GM19023 (cell line): ENCODE results near the gene OR52L1.
"Not testable (repeated sequence)": the region's sequence is repeated elsewhere in the genome, so short reads cannot be mapped to it uniquely, and the experiment has no call there.

Source experiments
- ATAC-seq: cut with Tn5 transposase; IDR thresholded peaks from one replicate; pipeline ENCODE4 v1.9.1; 2021; ENCODE audit warnings: mild to moderate bottlenecking, moderate library complexity; ENCODE audit not compliant: unreplicated experiment

OR52L1 gene

DNA sequence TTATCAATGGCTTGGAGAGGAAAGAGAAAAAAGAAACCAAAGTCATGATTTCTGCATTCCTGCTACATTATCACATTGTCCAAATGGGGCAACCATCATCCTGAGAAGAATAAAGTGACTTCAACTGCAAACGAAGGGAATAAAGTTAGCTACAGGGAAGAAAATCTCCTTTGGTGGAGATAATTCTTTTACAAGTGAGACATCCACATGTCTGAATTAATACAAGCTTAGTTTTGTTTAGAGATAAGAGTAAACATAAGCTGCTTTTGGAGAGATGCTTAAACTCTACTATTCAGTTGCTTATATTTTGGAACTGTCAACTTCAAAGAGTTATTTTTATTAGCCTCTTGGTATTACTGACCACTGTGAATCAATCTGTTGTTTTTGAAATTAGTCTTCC, at the start of gene OR52L1:
Gene OR52L1 (minus strand): TSS at position 101 of the 400 bp plus-strand sequence. CDS start 55 bp downstream, at position 46.
- ATAC-seq: no peak

- no peak for ATAC-seq
Measured at GRCh38 chr11:6030708-6031405, 44.1 kb upstream of the OR52L1 start, which contains the start of gene OR56A1. Gene OR56A1, minus strand, starts transcription at chr11:6030758. Its CDS starts 3,066 bp downstream, at chr11:6027692.

DNA sequence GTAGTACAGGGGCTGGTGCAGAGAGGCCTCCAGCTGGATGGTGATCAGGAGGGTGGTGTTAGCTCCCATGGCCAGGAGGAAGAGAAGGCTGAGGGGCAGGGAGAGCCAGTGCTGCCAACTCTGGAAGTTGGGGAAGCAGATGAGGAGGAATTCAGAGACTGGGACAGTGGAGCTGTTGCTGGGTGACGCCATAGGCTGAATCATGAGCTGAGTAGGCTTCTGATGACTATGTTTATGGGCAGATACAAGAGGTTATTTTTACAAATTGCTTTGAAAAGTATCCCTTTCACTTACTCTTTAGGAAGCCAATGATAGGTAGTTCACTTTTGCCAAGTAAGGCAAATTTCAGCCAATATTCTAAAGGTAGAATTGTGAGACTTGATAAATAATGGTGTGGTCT, 40.7 kb upstream of the OR52L1 start:
- no peak for ATAC-seq

DNA sequence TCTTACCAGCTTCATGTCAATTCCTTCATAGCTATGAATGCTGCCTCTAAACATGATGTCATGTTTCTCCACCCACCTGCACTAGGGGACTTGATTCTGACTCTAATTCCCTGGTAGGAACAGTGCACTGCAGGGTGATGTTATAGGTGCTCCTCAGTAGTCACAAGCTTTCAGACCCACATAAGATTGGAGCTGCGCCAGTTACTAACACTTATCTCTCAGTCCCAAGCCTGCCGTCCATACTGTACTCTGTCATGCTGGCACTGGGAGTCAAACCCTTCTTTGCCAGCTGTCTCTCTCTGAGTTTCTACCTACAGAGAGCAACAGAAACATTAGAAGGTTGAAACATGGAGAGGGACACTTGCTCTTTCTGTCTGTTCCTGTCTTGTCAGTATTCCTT, 38.3 kb upstream of the OR52L1 start:
- no peak for ATAC-seq

GRCh38 chr11:6022956-6023355, 36.2 kb upstream of the OR52L1 start:
- ATAC-seq: no peak

DNA sequence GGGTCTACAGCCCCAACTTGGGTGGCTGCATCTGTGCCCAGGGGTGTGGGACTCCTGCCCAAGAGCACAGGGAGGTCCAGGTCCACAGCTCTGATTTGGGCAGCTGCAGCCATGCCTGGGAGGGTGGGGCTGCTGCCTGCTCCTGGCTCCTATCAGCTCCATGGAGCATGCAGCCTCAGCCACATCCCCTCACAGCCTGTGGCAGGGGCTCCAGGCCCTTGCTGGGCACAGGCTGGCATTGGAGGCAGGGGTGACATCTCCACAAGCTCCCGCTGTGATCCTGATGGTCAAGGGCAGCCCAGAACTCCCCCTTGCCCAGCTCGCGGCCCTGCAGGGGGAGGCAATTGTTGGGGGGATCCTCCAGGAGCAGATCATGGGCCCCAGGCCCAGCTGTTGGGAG, 26.3 kb upstream of the OR52L1 start:
- no peak for ATAC-seq

DNA sequence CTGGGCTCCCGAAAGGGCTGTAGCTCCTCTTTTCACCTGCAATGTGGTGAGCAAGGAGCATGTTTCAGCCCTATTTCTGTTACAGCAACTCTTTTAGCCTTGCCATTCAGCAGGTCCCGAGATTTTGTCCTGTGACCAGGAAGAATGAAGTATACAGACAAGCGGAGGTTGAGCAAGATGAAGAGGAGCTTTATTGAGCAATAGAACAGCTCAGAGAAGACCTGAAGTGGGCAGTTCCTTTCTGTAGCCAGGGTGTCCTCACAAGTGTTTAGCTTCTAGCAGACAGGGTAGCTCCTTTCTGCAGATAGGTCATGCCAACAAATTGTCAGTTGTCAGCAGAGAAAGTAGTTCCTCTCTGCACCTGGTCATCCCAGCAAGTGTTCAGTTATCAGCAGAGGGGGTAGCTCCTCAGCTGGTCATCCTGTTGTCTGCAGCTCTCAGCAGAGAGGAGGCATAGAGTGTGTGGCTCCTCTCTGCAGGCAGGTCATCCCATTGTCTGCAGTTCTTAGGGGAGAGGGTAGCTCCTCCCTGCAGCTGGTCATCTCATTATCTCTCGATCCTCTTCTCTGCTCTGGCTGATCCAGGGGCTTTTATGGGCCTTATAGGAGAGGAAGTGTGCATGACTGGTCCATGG, 25.4 kb upstream of the OR52L1 start:
- ATAC-seq: no peak

DNA sequence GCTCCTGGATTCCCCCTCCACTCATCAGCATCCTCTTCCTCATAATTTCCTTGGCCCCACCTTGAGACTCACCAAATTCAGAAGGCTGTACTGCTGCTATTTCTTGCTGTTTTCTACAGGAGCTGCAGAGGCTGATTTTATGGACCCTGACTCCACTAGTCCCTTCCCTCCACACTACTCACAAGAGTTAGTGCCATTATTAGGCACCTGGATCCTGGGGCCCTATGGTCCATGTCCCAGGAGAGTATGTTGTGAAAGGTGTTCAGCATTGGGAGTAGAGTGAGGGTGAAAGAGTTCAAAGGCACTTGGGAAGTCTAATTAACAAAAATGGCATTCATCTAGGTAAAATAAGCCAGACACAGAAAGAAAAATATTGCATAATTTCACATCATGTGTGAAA, 20.1 kb upstream of the OR52L1 start, which contains the start of gene OR56A4:
Gene OR56A4 (minus strand): TSS at position 101 of the 400 bp plus-strand sequence. CDS start 3,954 bp downstream, outside the sequence.
- no peak for ATAC-seq

DNA sequence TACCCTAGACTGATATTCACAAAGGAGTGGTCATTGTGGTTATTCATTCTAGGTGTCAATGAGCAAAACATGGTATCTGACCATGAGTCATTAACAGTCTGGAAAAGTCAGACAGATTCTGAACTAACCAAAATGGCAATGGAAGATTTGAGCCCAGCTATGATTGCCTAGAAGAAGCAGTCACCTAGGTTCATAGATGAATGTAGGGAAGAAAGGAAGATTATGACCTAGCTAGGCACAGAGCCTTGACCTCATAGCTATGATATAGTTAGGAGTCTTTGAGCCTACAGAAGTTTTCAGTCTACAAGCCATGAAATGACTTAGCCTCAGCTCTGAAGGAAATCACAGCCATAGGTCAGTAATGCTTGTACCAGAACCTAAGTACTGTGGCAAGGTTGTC, 19.6 kb upstream of the OR52L1 start:
- ATAC-seq: no peak

DNA sequence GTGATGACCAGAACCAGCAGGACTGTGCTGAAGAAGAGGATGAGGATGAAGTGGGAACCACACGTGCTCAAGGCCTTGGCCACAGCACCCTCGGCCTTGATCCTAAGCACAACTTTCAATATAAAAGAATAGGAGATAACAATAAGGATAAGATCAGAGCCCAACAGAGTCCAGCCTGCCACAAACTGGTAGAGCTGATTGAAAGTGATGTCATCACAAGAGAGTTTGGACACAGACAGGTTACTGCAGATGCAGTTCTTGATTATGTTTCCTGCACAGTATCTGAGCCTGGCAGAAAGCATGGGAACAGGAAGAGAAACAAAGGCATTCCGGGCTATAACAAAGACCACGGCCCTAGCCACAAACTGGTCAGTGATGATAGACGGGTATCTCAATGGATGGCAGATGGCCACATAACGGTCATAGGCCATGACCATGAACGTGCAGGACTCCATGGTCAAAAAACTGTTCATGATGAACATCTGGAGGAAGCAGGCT, 15.5 kb upstream of the OR52L1 start:
- ATAC-seq: no peak

DNA sequence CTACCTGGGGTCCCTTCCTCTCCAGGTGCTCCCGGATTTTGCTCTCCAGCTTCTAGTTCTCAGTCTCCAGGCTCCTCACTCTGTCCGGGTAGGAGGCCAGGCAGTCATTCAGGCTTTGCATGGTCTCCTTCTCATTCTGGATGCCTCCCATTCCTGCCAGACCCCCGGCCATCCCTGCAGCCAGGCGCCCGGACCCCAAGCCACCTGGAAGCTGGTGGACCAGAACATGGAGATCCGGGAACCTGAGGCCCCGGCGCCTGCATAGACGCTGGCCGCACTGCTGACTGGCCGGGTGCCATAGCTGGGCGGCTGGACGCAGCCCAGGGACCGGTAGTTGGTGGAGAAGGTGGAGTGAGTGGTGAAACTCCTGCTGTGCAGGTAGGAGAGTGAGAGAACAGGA, 8.0 kb upstream of the OR52L1 start:
- ATAC-seq: no peak

DNA sequence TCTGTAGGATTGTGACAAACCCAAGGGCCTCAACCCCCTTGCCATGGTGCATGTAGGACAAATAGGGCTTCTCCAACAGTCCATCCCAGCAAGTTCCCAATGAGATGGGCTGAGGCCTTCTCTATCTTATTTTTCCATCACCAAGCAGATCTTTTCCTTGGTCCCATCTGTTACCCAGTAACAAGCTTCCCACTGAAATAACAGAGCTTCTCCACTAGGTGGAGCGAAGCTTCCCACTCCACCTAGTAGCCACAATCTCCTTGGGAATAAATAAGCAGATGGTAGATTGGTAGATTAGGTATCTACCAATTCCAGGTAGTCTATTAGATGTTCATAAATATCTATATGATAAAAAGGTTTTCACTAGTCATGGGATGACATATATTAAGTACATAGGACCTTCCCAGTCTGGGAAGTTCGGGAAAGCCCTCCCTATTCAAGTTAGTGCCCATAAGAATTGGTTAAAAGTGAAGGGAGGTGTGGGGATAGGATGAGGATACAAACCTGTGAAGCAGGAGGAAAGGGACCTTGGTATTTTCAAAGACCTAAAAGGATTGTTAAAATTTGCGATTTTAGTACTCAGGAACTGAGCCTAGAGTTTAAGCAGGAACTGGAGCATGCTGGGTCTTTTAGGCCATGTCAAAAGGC, 5.9 kb upstream of the OR52L1 start:
- ATAC-seq: no peak

GRCh38 chr11:5992150-5992549, 5.4 kb upstream of the OR52L1 start:
- no peak for ATAC-seq

DNA sequence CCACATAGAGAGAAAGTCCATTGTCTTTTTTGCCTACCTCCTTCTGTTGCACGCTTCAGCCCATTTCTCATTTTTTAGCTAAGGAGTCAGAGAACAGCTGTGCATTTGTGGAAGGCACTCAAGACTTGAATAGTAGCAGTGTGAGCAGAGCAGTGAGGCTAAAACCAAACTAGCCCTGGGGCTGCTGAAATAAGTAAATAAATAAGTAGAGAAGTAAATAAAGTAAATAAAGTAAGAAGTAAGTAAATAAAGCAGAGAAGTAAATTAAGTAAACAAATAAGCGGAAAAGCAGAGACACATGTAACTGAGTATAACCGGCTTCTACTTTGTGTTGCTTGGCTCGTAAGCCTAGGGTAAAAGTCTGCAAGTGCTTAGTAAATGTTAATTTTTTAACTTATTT, 2.4 kb upstream of the OR52L1 start:
- ATAC-seq: no peak

- ATAC-seq: no peak
Measured at GRCh38 chr11:5983443-5983842, 3.3 kb downstream of the OR52L1 start.

DNA sequence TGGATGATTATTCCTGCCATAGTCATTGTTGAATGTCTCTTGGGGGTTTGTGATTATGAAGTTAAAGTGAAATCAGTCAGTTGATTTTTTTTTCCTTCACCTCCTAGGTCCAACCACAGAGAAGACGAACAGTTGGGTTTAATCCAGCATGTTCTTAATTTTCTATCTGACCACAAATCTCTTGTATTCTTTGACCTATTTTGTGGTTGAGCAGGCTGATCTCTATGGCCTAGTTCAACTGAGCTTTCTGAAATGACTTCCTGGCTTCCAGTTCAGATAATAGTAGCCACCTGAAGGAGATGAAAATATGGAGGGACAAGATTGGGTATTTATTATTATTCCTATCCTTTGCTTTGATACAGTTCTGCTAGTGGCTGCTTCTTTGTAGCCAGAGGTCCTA, 13.3 kb downstream of the OR52L1 start:
- ATAC-seq: no peak

GRCh38 chr11:5968394-5968793, 18.4 kb downstream of the OR52L1 start, which contains the start of gene OR56A5:
Gene OR56A5, minus strand, starts transcription at chr11:5968494. Its CDS starts 0 bp downstream, at chr11:5968494.
- ATAC-seq: no peak

GRCh38 chr11:5967708-5968107, 19.1 kb downstream of the OR52L1 start:
- no peak for ATAC-seq

DNA sequence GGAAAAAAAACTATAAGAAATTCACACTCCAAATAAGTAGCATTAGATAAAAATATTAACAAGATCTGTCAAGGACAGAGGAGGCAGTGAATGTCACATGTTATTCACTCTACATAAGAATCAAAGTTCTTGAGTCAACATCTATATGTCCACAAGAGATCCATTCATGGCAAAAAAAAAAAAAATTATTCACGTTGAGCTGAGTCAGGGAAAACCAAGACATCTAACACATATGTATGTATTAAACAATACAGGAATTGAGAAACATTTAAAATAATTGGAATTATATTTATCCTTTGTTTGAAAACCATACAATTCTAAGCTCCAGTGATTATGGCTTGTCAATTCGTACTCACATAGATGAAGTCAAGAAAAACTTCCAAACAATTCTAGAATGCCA, 19.8 kb downstream of the OR52L1 start:
- no peak for ATAC-seq

- ATAC-seq: not testable (repeated sequence)
Measured at GRCh38 chr11:5960704-5961320, 26.0 kb downstream of the OR52L1 start.

DNA sequence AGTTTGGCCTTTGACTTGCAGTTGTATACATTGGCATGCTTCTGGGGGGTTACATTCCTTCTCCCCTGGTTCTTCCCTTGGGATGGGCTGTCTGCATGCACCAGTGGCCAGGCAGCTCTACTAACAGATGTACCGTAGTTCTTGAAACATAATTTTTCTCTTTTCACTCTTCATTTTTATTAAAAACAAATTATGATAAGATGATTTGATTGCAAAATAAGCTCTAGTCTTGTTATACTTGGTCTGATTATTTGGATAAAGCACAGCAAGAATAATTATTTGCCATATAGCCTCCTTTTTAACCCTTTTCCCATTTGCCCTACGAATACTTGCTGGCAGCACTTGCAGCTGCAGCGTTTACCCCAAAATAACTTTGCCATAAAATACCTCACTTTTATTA, 31.2 kb downstream of the OR52L1 start:
- ATAC-seq: no peak
